Fibroblast of skin of left quadriceps (primary cell): Measurements from ENCODE around the gene RIN1.
A peak's percentile ranks its signal among the peaks of the same experiment; 100 is the strongest.
"Not testable (repeated sequence)": the region's sequence is repeated elsewhere in the genome, so short reads cannot be mapped to it uniquely, and the experiment has no call there.

Source experiments
- DNase-seq, 2 experiments: peaks; one replicate each; pipeline ENCODE4 v3.0.0-alpha.2; 2013; ENCODE audit warnings: low read depth in 2 of 2

The RIN1 gene

DNA sequence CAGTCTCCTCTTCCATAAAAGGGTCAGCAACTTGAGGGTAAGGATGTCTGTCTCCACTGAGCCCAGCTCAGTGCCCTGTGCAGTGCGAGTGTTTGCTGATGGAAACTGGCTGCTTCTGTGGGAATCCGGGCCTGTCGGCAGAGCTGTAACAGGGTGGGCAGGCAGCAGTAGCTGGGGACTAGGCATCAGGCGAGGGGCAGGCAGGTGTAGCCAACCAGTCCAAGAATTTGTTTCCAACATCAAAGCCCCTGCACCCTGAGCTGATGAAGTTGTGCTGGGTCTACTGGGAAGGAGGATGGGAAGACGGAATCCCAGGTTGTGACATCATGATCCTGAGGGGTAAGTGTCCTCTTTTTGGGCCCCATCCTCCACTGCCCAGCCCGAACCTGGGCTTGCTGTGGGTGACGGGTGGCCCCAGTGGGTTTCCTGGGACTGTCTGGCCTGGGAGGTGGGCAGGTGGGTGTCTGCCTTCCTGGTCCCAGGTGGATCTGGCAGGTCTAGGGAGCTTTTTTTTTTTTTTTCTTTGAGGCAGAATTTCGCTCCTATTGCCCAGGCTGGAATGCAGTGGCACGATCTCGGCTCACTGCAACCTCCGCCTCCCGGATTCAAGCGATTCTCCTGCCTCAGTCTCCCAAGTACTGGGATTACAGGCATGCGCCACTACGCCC is 24.3 kb upstream of the RIN1 start:
- DNase-seq: no peak

DNA sequence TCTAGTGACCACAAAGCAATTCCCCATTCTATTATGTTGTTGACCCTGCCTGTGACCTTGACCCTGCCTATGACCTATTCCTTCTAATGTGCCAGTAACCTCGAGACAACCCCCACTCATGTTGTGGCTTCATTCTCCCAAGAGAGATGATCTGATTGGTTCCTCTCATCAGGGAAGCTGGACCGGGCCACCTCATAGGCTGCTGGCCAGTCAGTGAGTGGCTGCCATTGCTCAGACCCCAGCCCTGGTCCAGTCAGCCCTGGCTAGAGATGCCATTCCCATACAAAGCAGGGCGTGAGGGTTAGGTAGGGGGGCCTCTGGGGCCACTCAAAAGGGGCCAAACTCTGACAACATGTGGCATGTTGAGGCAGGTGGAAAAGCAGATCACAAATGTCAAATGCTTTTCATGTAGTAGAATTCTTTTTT is 23.4 kb upstream of the RIN1 start:
- no peak for DNase-seq

DNA sequence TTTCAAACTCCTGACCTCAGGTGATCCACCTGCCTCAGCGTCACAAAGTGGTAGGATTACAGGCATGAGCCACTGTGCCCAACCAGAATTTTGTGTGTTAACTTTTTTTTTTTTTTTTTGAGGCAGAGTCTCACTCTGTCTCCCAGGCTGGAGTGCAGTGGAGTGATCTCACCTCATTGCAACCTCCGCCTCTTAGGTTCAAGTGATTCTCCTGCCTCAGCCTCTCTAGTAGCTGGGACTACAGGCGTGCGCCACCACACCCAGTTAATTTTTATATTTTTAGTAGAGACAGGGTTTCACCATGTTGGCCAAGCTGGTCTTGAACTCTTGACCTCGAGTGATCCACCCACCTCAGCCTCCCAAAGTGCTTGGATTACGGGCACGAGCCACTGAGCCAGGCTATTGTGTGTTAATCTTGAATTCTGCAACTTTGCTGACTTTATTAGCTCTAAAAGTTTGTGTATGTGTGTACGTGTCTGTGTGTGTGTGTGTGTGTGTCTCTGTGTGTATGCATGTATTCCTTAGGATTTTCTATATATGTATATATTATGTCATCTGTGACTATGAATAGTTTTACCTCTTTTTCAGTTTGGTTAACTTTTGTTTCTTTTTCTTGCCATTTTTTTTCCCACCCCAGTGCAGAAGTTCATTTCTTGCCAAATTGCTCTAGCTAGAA is 14.5 kb upstream of the RIN1 start:
- not testable (repeated sequence) for DNase-seq

DNA sequence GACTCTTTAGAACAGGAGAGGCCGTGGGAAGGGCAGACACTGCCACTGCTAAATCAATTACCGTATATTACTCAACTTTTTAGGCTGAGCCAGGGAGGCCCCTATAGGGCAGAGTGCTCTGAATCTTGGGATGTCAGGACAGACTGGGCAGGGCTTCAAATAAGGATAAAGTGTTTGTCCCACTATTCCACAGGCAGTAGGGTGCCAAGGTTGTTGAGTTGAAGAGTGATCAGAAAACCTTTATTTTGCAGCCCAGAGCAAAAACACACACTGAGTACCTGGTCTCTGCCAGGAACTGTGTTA is 12.8 kb upstream of the RIN1 start:
- no peak for DNase-seq

DNA sequence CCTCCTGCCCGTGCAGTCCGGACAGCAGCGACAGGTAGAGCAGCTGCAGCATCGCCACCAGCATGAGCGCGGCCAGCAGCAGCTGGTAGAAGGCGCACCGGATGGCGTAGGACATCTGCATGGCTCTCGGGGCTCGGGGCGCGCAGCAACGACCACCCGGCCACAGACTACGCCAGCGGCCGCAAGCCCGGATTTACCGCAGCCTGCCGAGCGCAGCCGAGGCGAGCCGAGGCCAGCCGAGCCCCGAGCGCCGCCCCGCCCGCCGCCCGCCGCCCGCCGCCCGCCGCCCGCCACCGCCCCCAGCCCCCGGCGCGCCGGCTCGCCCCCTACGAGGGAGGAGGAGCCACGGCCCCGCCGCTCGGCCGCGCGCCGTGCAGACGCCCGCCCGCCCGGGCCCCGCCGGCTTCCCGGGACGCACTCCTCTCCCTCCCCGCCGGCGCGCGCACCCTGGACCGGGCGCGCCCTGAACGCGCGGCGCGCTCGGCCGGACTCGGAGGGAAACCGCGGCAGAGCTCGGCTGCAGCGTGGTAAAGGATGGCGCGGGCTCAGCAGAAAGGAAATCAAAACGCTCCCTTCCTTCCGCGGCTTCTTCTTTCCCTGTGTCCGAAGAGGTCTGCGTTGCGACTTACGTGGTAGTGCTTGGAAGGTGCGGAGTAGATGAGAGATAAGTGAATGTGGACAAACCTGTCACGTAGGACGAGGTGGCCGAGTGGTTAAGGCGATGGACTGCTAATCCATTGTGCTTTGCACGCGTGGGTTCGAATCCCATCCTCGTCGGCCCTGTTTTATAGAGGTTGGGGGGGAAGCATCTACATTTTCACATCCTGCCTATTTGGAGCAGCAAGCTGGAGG is 11.4 kb upstream of the RIN1 start, which contains the start of gene B4GAT1:
B4GAT1 (minus strand) TSS at position 205 of the 852 bp plus-strand sequence; CDS start at position 121, 84 bp downstream.
- DNase-seq: peak; percentile 82 to 84

- DNase-seq: no peak
Measured at GRCh38 chr11:66346476-66347424, 10.5 kb upstream of the RIN1 start.

GRCh38 chr11:66345316-66345649 is 9.0 kb upstream of the RIN1 start:
- DNase-seq: no peak

DNA sequence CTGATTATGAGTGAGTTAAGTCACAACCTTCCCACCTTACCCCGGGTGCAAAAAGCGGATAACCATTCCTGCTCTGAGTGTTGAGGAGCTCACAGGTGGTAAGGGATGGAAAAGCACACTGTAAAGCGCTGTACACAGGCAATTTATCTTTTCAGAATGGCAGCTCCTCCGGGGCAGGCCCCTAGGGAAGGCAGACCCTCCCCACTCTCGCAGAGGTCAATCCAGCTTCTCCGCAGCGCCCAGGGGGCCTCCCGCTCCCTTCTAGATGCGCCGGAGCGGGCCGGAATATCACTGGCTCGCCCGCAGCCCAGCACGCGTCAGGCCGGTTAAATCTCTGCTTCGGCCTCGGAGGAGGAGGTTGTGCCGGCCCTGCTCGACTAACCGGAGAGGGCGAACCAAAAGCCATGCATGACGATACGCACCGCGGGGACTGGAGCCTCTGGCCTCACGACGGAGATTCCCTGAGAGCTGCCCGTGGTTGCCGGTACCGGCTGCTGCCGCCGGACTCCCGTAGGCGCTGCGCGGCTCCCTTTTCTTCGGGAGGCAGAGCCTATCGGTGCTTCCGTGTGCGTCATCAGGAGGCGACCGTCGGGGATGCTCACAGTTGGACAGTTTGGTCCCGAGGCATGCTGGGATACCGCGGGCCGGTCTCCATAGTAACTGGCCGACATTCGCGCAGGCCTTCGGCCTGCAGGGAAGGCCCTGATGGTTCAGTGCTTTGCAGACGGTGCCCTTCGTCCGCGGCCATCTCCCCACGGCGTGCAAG is 8.5 kb upstream of the RIN1 start, which contains the start of gene BRMS1:
BRMS1 (minus strand) TSS at position 555 of the 766 bp plus-strand sequence. CDS start 2,870 bp downstream, outside the sequence.
- peak; percentile 88 to 89 for DNase-seq

- DNase-seq: no peak
Measured at GRCh38 chr11:66343176-66343575, 6.9 kb upstream of the RIN1 start.

DNA sequence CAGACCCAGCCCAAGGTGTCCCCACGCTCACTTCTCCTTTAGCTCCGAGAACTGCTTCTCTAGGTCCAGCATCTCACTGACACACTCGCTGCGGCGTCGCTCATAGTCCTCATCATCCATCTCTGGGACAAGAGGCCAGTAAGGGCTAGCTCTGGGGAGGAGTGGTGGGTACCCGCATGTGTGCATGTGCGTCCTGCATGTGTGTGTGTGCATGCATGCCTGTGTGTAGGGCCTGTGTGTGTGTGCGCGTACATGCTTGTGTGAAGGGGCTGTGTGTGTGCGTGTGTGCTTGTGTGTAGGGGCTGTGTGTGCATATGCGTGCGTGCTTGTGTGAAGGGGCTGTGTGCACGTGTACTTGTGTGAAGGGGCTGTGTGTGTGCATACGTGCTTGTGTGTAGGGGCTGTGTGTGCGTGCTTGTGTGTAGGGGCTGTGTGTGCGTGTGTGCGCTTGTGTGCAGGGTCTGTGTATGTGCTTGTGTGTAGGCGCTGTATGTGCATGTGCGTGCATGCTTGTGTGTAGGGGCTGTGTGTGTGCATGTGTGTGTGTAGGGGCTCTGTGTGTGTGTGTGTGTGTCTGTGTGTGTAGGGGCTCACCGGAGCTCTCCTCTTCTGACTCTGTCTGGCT is 5.4 kb upstream of the RIN1 start:
- DNase-seq: no peak

GRCh38 chr11:66340596-66341501 is 4.6 kb upstream of the RIN1 start:
- no peak for DNase-seq

GRCh38 chr11:66339686-66340483 is 3.7 kb upstream of the RIN1 start:
- DNase-seq: no peak

GRCh38 chr11:66339162-66339675 is 3.0 kb upstream of the RIN1 start:
- no peak for DNase-seq

DNA sequence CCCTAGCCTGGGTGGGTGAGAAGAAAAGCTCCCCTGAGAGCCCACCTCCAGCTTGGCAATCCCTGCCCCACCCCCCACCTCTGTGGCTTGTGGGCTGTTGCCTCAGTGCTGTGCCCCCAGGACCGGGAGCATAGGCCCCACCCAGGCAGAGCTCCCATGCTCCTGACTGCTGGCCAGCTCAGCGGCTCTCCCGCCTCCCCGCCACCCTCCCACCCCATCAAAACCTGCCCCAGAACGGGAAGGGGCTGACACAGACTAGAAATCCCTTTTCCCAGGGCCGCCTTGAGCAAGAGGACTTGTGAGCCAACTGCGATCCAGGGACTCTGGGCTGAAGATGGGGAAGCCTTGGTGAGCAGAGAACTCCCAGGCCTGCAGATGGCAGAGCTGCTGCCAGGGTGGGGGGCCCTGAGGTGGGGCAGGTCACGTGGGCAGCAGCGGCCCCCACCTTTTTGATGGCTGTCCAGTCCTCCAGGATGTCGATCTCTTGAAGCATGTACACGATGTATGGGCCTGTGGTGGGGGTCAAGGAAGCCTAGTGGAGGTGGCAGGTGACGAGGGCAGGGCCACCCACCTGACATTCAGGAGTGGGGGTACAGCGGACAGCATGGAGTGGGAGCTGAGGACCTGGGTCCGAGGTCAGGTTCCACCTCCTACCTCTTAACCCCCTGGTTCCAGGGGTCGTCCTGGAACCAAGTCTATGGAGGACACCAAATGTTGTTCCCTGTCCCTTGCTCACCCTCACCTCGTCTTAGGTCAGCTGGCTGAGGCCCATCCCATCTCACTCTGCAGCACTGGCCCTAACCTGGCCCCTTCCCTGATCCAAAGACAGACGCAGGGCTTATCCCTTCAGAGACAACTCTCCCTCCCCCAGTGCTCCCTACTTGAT is 2.3 kb upstream of the RIN1 start:
- DNase-seq: no peak

DNA sequence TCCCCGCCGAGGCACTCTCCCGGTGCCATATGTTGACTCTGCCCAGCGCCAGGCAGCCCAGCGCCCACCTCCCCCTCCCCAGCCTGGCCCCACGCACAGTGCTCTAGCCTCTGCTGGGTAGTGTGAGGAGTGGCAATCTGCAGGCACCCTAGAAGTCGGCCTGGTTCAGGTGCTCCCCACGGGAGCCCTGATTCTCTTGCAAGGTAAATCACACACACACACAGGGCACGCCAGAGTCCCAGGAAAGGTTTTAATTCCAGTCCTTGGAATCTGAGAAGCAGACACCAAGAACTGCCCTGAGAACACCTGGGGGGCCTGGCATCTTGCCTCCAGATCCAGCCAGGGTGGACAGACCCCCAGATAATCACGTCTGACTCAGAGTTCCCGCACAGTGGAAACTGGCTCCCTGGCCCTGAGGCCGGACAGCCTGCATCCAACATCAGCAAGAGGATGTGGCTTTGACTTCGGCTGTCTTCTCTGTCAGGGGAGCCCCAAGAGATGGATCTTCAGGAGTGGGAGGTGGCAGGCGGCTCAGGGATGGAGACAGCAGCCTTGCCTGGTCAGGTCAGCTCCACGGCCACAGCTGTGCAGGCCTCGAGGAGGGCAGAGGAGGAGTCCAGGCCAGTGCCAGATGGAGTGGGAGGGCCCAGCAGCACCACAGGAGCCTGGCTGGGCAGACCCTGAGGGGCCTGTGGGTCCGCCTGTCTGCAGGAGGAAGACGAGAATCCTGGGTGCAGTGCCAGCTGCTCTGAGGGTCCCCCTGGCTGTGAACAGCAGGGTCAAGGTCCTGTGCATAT is 1.1 kb upstream of the RIN1 start:
- DNase-seq: no peak

- DNase-seq: no peak
Measured at GRCh38 chr11:66335531-66336233, 552 bp downstream of the RIN1 start.
